VCaP (cell line): Measurements from ENCODE around the gene DRD1.
"Not testable (repeated sequence)": the region's sequence is repeated elsewhere in the genome, so short reads cannot be mapped to it uniquely, and the experiment has no call there.

Source experiments
- H3K27ac ChIP-seq: fragments of 450-650 bp; 2 replicates; pipeline ENCODE4 v1.5.1; 2017
- TF ChIP-seq, protein P1 (sequence below): fragments of 450-650 bp; conservative IDR thresholded peaks from 2 replicates; pipeline ENCODE4 v1.5.1; 2017; ENCODE audit warnings: mild to moderate bottlenecking, moderate library complexity

DRD1 gene

DNA sequence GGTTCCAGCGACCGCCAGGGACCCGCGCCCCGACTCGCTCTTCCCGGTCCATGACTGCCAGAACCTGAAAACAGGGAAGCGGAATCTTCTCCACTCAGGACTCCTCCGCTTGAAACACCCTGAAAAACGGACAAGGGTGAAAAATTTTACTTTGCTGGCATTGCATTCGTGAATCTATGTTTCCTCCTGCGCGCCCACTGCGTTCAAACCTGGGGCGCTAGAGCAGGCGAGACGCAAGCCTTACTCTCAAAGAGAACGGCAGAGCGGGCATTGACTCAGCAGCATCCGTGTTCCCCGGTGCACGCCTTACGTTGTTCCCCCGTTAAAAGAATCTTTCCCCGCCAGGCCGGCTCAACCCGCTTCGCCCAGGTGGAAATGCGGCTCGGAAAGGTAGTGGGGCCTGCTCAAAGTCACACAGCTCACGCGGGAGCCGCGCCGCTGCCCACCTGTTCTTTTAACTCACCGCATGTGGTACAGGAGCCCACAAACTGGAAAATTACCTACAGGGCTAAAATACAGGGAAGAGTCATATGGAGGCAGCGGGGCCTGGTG lies 999 bp upstream of the DRD1 start:
- no peak overlapping the region for H3K27ac ChIP-seq

DNA sequence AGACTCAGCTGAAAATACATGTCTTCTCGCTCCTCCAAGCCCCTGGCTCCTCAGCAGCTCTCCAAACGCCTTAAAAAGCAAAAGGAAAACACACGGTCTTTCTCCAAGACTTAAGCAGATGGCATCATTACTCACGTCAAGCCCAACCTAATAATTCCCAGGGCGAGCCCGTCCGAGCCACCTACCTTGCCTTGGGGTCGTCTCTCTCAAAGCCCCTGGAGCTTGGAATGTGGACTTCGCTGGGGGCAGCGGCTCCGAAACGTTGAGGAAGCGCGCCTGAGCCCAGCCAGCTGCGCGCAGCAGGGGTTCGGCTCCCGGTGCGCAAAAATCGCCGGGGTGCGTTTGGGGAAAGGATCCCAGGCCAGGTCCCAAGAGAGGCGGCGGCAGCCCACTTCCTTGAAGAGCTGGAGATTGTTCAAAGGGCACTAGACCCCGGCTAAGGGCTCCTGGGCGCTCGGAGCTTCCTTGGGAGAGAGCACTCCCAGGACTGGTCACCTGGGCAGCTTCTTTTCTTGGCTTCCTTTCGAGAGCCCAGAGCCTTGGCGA lies 395 bp downstream of the DRD1 start:
- no peak overlapping the region for H3K27ac ChIP-seq
- TF ChIP-seq, protein P1, sequence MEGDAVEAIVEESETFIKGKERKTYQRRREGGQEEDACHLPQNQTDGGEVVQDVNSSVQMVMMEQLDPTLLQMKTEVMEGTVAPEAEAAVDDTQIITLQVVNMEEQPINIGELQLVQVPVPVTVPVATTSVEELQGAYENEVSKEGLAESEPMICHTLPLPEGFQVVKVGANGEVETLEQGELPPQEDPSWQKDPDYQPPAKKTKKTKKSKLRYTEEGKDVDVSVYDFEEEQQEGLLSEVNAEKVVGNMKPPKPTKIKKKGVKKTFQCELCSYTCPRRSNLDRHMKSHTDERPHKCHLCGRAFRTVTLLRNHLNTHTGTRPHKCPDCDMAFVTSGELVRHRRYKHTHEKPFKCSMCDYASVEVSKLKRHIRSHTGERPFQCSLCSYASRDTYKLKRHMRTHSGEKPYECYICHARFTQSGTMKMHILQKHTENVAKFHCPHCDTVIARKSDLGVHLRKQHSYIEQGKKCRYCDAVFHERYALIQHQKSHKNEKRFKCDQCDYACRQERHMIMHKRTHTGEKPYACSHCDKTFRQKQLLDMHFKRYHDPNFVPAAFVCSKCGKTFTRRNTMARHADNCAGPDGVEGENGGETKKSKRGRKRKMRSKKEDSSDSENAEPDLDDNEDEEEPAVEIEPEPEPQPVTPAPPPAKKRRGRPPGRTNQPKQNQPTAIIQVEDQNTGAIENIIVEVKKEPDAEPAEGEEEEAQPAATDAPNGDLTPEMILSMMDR = no peak

More for the DNA sequence above, 999 bp upstream of the DRD1 start:
- TF ChIP-seq, protein P1 = peak; percentile 4

DNA sequence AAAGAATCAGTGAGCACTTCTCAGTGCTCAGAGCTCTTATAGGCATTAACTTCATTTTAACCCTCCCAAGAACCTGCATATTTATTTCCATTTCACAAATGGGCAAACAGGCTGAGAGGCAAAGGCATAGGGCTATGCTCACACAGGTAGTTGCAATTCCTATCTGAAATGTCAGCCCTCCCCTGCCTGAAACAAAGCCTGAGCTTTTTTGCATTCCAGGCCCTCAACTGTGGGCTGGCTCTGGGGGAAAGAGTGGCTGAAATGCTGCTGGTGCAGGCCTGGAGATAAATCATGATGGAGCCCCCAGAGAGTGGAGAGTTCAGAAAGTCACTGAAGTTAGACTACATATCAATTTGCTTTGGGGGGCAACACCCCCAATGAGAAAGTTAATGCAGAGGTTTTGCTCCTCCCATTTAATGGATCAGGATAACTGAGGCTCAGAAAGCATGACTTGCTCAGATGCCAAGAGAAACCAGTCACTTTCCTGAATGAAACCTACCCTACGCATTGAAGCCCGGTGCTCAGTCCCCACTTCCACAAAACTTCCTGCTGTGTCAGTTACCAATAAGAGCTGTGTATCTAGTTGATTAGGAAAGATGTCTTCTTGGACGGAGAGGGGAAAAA lies 5.6 kb downstream of the DRD1 start:
- no peak overlapping the region for H3K27ac ChIP-seq
- TF ChIP-seq, protein P1 = no peak

DNA sequence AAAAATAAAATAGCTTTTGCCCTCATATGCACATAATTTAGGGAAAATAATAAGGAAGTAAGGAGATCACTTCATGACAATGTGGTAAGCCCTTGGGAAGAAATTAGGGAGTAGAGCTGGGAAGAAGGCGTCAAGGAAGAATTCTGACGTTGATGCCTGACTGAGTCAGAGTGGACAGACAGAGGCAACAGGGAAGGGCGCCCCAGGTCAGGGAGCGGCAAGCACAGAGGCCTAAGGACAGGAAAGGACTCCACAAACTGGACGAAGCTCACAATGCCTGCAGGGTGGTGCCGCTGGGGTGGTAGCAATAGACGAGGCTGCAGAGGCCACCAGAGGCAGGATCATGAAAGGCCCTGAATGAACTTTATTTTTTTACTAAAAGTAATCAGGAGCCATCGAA lies 7.6 kb downstream of the DRD1 start:
- no peak overlapping the region for H3K27ac ChIP-seq

DNA sequence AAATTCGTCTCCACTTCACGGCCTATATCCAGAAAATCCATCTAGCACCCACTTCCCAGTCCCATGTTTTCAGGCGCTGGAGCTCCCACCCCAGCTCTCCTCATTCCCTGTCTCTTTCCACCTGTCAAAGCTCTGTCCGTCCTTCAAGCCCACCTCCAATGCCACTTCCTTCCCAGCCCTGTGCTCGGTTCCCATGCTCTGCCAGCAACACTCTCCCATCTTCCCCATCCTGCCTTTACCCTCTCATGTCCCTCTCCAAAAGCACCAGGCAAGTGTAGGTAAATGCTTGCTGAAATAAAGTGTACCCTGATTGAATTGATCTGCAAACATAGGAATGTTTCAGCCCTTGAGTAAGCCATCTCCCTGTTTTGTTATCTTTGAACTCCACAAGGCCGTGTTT lies 9.2 kb downstream of the DRD1 start:
- no peak overlapping the region for H3K27ac ChIP-seq
- TF ChIP-seq, protein P1 = no peak

More for the DNA sequence above, 7.6 kb downstream of the DRD1 start:
- TF ChIP-seq, protein P1 = no peak

DNA sequence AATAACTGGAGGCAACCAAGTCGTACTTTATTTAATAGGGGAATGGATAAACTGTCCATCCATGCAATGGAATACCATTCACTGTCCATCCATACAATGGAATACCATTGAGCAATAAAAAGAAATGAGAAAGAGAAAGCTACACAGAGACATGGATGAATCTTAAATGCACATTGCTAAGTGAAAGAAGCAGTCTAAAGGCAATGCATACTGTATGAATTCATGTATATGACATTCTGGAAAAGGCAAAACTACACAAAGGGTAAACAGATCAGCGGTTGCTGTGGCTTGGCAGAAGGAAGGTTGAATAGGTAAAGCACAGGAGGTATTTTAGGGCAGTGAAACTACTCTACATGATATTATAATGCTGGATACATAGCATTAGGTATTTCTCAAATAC lies 16.2 kb downstream of the DRD1 start:
- no peak overlapping the region for H3K27ac ChIP-seq
- TF ChIP-seq, protein P1 = no peak

DNA sequence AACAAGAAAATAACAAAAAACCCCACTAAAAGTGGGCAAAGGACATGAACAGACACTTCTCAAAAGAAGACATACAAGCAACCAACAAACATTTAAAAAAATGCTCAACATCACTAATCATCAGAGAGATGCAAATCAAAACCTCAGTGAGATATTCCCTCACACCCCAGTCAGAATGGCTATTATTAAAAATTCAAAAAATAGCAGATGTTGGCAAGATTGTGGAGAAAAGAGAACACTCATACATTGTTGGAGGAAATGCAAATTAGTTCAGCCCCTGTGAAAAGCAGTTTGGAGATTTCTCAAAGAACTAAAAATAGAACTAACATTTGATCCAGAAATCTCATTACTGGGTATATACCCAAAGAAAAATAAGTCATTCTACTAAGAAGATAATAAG lies 19.4 kb downstream of the DRD1 start:
- not testable (repeated sequence) for H3K27ac ChIP-seq

DNA sequence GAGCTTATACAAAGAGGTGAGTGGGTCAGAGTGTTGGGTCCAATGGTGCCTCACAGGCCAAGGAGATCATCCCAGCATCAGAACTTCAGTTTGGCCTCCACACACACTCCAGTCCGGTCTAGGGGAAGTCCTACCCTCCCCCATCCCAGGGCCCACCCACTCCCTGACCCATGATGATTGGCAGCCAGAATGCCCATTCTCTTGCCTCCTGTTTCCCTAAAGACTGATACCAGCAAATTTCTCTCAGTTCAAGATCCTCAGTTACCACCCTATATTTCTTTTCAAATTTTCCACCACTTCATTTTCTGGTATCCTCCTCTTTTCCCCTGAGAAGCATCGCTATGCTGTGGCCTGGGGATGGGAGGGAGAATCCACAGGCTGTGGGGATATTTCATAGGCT lies 21.9 kb downstream of the DRD1 start:
- no peak overlapping the region for H3K27ac ChIP-seq
- TF ChIP-seq, protein P1 = no peak
